GM19372 (cell line): ENCODE data around the gene SCN5A.

Source experiments
- ATAC-seq: cut with Tn5 transposase; IDR thresholded peaks from one replicate; pipeline ENCODE4 v1.9.1; 2021; ENCODE audit warnings: mild to moderate bottlenecking, low read depth, moderate library complexity; ENCODE audit not compliant: unreplicated experiment

The SCN5A gene

DNA sequence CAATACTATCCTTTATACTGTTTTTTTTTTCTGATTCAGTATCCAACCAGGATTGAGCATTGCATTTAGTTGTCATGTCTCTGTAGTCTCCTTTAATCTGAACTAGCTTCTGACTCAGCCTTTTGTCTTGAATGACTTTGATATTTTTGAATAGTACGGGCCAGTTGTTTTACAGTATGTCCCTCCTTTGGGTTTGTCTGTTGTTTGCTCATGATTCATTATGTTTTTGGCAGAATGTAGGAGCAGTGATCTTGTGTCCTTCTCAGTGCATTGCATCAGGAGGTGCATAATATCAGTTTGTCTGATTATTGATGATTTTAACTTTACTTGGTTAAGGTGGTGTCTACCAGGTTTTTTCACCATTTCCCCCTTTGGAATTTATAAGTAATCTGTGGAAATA lies 132.8 kb downstream of the SCN5A start:
- ATAC-seq, result no peak

DNA sequence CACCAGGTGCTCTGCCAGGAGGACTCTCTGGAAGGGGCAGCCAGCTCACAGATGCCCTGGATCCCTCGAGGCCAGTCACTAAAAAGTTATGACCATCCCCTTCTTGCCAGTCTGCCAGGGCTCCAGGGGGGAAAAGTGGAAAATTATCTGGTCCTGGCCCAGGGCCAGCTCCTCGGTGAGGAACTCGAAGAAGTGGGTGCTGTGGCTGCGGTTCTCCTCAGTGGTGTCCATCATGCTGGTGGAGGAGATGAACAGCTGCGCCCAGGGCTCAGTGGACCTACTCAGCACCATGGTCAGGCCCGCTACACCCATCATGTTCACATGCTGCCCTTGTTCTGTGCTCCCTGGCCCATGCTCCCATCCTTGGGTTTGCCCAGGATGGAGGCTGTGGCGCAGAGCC lies 134.1 kb downstream of the SCN5A start:
- ATAC-seq, result no peak

DNA sequence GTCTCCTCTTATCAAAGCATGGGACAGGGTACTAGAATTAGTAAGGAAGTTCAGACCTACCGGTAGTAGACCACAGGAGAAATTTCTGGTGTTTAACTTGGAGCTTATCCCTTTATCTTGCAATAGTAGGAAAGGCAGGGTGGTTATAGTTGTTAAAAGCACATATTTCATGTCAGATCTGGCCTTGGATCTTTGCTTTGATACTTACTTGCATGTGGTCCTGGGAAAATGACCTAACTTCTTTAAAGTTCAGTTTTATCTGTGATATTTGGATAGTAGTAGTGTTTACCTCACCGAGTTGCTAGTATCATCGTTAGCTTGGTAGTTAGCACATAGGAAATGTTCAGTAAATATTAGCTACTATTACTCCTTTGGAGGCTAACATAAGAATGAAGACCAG lies 137.9 kb downstream of the SCN5A start:
- ATAC-seq, result no peak

DNA sequence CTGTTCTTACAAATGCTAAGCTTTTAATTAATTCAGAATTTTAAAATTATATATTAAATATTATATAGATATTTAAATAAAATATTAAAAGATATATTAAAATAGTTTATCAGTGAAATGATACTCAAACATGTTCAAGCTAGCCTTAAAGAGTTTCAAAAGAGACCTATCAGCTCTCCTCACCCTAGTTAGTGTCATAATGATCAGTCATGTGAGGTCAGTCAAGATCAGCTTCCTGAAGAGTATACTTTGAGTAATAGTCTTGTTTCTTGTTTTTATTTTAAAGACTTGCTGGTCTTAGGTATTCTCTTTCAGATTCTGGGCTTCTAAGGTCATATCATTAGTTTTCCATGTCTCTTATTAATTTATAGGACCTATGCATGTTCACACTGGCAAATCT lies 138.9 kb downstream of the SCN5A start:
- ATAC-seq, result no peak

DNA sequence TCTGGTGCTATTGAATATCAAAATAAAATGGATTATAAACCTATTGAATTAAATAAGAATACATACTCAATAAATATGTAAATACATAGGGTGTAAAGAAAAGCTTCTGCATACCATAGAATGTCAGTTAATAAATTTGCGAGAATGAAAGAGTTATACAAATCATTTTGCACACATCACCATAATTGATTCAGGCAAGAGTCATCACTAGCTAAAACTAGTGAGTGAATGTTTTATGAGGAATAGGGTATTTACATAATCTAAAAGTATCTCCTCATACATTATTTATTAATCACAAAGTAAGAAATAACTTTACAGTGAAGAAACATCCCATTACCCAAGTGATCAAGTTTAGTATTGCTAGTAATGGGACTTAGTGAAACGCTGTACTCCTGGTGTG lies 139.8 kb downstream of the SCN5A start:
- no peak for ATAC-seq

DNA sequence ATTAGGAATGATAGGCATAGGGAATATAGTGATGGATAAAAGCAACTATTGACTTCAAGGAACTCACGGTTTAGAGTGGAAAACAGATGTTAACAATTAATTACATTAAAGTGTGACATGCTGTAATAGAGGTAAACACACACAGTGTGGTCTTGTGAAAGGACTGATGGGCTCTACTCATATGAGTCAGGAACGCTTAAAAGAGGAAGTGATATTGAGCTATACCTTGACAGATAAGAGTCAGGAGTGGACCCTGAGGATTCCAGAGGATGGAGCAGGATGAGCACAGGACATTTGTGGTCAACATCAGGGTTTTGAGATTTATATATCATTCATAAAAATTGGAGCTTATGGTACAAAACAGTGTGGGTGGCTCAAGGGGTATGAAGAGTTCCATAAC lies 142.4 kb downstream of the SCN5A start:
- peak; percentile 96 for ATAC-seq

DNA sequence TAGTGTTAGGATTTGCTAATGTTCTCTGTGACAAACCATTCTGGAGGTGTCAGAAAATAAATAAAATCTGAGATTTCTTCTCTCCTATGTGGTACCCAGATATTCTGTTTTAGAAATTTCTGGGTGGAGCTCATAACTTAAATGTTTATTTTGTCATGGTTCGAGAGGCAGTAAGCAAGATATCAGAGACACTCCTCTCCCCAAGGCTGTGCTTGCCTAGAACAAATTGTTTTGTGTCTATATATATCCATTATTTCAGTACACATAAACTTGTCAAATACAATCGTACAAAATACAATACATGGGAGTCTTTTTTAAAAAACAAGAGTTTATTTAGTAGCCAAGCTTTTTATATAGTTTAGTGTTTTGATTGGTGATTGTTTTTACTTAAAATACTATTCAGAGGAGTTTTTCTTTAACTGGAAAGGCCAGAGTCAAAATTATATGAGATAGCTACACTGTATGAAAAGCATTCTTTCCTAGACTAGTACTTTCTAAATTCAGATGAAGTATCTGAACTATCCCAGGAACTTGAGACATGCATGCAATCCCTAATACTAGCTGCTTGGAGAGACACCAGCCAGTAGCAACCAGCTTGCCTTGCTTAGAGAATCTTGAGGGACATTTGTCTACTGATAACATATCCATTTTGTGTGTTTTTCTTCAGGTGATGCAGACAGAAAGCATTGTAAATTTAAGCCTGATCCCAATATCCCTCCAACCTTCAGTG lies 148.6 kb downstream of the SCN5A start:
- no peak for ATAC-seq
